Activated CD4-positive, CD25-positive, alpha-beta regulatory T cell treated with anti-CD3 and anti-CD28 coated beads, Interleukin-2, amount 50 U/mL, for 16 hours (primary cell): Measurements from ENCODE around the gene DPPA5.
"Not testable (repeated sequence)": the region's sequence is repeated elsewhere in the genome, so short reads cannot be mapped to it uniquely, and the experiment has no call there.

ENCODE experiments used
- DNase-seq: peaks from one replicate; pipeline ENCODE4 v3.0.0-alpha.2; 2020; ENCODE audit warnings: low read depth, low spot score

DPPA5 gene

DNA sequence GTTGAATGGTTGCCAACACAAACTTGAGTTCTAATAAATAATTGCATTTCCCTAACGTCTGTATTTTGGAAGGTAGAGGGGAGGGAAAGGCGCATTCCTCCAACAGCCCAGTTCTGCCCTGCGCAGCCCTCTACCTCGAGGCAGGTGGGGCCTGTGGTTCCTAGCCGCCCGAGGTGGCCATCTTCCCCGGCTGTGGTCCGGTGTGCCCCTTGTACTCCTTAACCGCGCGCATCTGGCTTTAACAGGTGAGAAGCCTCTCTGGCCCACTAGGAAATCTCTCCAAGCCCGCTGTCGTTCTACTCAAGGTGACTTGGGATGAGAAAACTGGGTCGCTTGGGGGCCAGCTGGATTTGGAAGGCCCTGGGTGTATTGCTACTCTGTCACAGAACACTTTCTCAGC is 10.0 kb upstream of the DPPA5 start:
- DNase-seq = no peak

DNA sequence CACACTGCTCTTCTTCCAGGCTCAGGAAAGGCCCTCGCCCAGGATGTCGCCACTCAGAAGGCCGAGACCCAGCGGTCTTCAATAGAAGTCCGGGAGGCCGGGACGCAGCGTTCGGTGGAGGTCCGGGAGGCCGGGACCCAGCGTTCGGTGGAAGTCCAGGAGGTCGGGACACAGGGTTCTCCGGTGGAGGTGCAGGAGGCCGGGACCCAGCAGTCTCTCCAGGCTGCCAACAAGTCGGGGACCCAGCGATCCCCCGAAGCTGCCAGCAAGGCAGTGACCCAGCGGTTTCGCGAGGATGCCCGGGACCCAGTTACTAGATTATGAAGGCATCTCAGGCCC is 9.4 kb upstream of the DPPA5 start:
- DNase-seq = no peak

DNA sequence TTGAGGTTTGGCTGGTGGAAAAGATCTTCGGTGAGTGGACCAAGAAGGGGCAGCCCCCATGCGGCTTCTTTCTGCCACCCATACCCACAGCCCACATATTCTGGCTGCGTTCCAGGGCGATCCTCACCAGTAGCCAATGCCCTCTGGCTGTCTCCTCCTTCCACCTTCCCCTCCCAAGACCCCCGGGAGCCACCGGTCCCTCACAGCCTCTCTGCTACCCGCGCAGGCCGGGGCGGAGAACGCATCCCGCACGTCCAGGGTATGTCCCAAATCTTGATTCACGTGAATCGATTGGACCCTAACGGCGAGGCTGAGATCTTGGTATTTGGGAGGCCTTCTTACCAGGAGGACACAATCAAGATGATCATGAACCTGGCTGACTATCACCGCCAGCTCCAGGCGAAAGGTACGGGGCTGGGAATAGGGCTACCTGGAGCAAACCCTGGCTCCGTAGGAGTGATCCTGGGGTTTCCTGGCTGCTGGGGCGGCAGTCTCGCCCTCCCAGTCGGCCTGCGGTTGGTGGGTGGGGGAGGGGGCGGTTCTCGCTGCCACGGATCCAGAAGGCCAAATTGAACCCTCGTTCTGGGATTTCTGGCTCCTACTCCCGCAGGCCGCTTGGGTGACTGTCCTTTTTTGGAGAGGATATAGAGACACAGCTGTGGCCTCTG is 8.9 kb upstream of the DPPA5 start:
- DNase-seq = no peak

DNA sequence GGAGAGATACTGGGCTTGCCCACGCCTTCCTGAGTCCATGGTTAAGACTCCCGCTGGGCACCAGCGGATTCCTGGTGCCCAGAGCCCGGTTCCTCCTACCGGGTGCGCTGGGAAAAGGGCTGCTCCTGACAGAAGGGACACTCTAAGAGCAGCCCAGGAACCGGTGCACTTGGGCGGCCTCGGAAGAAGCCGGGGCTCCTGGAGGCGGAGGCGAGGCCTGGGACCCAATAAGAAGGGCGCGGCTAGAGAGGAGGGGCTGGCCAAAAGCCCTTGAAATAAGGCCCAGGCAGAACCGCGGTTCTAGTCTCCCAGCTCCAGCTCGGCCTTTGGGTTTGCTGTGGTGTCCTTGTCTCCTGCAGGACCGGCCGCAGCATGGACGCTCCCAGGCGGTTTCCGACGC is 8.3 kb upstream of the DPPA5 start, which contains the start of gene KHDC3L:
Gene KHDC3L, plus strand, starts transcription at position 301 of the 400 bp plus-strand sequence. Its CDS starts 72 bp downstream, at position 373.
- DNase-seq = no peak

DNA sequence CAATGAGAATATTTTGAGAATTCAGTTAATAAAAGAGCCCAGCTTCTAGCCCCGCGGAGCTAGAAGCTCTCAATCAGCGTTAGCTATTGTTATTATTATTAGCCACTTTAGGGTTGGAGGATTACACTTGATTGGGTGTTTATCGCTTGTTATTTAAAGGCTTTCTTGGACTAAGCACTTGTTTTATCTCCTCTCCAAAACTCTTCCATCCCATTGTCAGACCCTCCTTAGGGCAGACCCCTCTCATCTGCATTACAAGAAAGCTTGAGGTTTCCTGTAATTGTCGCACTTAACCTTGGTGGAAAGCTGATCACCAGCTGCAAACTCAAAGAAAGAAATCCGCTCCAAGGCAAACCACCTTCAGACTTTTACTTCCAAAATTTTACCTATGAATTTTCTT is 4.8 kb downstream of the DPPA5 start:
- no peak for DNase-seq

DNA sequence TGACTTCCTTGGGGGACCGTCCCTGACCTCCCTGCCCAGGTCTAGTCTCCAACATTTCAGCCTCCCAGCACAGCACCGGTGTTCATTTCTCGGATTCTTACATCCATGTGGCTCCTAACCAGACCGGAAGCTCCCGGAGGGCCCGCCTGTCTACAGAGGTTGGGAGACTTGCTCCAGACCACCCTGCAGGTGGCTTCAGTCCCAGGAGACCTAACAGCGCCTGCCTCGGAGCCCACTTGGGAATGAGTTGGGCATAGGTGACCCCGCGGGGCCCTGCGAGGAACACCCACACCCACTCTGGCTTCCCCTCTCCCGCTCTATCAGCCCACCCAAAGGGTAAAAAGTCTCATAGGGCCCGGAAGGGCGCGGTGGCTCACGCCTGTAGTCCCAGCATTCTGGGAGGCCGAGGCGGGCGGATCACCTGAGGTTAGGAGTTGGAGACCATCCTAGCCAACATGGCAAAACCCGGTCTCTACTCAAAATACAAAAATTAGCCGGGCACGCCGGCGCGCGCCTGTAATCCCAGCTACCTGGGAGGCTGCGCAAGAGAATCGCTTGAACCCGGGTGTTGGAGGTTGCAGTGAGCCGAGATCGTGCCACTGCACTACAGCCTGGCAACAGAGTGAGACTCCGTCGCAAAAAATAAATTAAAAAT is 5.4 kb downstream of the DPPA5 start:
- DNase-seq = no peak

DNA sequence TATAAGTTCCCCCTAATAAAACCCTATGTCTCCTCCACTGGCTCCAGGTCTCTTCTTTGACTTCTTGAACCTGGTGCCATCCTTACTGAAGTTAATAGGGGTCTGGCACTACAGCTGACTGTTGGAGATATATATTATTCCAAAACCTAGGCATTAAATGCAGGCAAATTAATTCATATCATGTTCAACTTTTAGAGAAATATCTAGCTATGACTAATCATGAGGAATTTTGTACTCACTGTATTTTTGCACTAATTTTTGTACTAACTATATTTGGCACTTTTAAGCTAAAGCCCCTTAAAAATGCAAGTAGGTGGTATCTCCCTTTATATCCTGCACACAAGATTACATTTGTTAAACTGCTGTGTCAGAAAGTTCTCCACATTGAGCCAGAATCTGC is 10.9 kb downstream of the DPPA5 start:
- no peak for DNase-seq

DNA sequence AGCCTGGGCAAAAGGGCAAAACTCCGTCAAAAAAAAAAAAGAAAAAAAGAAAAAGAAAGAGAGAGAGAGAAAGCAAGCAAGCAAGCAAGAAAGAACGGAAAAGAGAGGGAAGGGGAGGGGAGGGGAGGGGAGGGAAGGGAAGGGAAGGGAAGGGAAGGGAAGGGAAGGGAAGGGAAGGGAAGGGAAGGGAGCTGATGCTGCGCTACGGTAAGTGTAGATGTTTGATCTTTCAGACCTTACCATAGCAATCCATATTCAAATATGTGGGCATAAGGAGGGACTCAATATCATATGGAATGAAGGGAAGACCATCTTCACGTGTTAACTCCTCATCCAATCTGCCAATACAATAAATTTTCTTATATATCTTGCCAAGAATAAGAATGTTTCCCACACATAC is 11.9 kb downstream of the DPPA5 start:
- no peak for DNase-seq

DNA sequence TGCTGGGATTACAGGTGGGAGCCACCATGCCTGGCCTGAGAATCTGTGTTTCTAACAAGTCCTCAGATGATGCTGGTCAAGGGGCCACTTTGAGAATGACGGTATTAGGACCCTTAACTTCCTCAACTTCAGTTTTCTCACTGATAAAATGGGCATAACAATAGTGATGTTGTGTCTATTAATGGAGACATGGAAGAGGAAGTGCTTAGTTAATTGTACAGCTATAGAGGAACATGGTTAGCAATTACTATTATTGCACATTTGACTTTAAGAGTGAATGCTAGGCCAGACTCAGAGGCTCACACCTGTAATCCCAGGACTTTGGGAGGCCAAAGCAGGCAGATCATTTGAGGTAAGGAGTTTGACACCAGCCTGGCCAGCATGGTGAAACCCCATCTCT is 12.7 kb downstream of the DPPA5 start:
- DNase-seq = no peak

DNA sequence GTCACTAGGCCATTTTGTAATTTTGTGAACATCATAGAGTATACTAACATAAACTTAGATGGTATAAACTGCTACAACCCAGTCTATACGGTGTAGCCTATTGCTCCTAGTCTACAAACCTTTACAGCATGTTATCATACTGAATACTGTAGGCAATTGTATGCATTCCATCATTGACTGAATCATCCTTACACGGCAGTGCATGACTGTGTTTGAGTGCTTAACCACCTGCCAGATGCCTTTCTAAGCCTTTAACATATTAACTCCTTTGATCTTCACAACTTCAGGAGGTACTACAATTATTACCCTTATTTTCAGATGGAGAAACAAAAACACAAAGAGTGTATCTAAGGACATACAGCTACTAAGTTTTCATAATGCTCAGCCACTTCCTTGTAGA is 14.0 kb downstream of the DPPA5 start:
- no peak for DNase-seq

DNA sequence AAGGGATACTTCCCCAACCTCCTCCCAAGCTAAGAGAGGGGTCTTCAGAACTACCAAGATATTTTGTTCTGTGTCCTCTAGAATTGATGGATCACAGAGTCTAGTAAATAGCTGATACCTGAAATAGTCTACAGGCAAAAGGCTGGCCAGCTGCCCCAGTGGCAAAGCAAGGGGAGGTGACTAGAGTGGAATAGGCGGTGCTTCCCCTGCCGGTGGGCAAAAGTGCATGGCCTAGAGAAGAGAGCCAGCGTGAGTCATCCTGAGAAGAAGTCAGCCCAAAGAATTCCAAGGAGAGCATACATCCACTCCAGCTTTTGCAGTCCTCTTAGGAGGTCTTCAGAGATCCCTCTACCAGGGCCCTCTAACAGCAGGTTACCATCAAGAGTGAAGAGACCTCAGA is 14.7 kb downstream of the DPPA5 start:
- DNase-seq = no peak

DNA sequence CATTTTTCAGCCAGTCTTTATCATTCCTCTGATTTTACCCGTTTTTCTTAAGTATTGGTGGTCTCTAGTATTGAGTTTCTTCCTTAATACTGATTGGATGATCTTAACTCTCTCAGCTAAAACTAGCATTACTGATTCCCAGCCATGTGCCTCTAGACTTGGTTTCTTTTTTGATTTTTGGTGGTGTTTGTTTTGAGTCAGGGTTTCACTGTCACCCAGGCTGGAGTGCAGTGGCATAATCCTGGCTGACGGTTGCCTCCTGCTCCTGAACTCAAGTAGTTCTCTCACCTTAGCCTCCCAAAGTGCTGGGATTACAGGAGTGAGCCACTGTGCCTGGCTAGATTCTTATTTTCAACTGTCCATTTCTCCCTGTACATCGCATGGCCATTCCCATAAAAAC is 24.9 kb downstream of the DPPA5 start:
- DNase-seq = no peak

DNA sequence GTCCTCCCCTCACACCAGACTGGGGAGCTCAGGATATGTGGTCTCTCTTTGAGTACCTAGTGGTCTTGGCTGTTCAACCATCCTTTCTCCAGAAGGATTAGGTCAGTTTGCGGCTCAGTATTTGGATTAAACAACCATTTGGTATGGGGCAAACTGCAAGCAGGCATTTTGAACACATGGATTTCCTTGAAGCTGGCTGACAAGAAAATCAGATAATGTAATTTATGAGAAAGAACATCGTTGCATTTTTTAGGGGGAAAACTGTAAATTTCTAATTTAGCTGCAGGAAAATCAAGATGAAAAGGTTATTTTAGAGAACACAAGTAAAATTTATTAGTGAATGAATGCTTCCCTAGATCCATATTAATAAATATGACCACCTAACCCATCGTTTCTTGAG is 25.3 kb downstream of the DPPA5 start:
- no peak for DNase-seq

DNA sequence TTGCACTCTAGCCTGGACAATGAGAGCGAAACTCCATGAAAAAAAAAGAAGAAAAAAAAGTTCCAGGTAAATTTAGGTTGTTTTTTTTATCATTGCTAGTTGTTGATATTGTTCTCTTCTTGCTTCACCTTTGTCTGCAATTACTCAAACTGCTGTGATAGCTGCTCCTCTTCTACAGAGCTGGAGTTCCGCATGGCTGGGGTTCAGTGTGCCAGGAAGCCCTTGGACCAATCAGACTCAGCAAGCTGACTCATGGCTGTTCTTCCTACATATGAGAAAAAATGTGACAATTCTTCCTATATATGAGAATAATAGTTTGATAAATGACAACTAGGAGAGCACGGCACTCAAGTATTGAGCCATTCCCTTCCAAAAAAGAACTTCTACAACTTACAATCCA is 28.4 kb downstream of the DPPA5 start:
- DNase-seq = no peak

DNA sequence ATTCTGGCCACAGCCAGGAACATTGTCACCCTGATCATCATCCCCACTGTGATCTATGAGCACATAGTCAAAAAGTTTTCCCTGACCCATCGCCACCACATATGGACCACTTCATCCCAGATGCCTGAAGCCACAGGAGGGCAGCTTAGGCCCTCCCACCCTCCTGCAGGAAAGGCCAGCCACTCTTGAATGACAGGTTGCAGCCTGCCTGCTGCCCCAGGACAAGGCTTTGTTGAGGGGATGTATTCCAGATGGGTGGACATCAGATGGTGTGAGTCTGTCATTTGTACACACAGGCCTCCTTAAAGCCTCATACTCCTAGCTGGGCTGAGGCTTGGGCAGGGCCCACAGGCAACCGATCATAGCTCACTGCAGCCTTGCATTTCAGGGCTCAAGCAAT is 30.8 kb downstream of the DPPA5 start:
- no peak for DNase-seq

DNA sequence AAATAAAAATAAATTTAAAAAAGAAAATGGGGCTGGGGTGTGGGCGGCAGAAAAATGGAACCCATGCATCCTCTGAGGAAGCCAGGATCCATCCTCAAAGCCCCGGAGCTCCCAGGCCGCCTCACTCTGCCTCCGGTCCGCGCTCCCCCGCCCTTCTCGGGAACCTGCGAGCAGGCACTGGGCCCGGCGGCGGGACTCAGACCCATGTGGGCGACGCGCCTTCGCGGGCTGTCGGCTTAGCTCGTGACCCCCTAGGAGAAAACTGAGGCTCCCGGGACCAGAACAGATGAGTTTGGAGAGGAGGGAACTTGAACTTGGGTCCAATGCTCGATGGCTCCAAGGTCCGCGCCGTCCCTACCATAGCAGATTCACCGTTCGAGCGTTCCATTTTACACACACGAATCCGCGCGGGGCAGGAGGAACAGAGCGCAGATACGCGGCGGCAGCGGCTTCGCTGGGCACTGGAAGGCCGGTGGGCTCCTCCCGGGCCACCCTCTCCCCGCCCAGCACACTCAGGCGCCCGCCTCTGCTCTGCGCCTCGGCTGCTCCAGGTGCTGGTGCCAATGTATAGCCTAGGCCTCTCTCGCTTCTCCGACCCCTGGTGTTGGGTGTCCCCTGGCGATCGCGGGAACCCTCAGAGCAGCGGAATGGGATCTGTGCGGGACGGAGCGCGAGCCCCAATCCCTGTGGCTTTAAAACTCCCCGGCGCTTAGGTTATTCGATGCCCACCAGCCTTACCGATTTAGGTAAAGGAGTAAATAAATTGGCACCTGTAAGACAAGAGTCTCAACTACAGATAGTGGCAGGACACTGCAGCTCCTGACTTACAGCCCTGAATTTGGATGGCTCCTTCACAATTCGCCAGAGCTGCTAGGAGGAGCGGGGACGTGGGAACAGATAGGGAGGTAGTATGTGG is 39.2 kb downstream of the DPPA5 start:
- DNase-seq = no peak

DNA sequence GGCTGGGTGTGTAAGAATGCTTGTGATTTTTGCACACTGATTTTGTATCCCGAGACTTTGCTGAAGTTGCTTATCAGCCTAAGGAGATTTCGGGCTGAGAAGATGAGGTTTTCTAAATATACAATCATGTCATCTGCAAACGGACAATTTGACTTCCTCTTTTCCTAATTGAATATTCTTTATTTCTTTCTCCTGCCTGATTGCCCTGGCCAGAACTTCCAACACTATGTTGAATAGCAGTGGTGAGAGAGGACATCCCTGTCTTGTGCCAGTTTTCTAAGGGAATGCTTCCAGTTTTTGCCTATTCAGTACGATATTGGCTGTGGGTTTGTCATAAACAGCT is 43.6 kb downstream of the DPPA5 start:
- not testable (repeated sequence) for DNase-seq

DNA sequence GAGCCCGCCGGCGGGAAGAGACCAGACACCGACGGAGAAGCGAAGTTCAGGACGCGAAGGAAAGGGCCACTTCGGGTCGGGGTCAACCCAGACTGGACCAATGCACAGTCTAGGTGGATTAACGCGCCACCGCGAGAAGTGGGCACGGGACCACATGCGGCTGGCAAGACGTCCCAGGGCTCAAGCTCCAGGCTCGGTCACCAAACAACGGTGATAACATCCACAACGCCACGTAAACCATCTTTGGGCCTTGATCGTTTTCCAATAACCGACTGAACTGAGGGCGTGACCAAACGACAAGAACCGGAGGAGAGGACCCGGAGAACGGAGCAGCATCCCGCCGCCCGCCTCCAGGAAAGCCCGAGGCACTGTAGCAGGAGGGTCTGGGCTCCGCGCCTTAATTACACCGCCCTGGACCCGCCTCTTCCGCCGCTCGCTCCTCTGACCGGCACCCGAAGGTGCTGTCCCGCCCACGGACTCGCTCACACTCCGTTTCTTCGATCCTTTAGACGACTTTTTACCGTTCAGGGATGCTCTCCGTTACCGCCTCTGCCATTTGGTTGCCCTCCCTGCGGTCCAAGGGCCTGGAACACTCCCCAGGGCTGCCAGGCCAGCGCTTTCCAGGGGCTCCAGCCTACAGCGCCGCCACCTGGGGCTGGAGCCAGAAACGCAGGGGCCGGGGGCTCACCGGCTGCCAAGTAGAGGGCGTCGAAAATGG is 44.1 kb downstream of the DPPA5 start:
- DNase-seq = peak; percentile 25

DNA sequence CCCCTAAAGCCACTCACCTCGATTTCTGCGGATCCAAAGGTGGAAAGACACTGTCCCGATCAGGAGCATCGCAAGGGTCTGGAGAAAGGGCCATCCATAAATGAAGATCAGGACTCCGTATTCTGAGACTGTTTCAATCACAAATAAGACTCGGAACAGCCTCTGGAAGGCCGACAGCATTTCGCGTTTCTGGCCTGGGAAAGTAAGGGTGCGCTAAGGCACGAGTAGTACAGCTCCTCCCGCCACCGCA is 44.6 kb downstream of the DPPA5 start:
- DNase-seq = no peak

DNA sequence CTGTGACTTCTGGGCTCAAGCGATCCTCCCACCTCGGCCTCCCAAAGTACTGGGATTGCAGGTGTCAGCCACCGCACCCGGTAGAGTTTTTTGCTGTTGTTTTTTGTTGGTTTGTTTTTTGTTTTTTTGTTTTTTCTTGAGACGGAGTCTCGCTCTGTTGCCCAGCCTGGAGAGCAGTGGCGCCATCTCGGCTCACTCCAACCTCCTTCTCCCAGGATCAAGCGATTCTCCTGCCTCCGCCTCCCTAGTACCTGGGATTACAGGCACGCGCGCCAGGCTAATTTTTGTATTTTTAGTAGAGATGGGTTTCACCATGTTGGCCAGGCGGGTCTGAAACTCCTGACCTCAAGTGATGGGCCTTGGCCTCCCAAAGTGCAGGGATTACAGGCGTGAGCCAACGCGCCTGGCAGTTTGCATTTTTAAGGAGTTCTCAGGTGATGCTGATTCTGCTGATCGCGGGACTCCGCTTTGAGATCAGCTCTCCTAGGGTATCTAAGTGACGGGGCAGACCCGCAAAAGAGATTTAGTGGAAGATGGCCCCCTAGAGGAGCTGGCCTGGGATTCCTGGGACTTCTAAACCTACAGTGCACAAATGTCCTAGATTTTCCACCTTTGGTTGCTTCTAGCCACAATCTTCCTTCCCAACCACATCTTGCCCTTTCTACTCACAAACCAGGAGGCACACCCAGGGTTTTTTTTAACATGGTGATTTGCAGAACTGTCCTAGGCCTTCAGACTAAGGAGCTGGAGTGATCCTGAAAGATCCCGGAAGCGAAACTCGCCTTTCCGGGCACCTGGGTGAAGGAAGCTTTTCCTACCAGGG is 45.2 kb downstream of the DPPA5 start:
- DNase-seq = no peak

DNA sequence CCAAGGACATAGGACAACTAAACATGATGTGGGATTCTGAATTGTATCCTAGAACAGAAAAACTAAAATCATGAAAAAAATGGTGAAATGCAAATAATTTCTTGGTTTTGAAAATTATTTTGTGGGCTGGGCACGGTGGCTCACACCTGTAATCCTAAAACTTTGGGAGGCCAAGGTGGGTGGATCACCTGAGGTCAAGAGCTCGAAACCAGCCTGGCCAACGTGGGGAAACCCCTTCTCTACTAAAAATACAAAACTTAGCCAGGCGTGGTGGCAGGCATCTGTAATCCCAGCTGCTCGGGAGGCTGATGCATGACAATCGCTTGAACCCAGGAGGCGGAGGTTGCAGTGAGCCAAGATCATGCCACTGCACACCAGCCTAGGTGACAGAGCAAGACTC is 50.3 kb downstream of the DPPA5 start:
- not testable (repeated sequence) for DNase-seq
